A673 (cell line): Measurements from ENCODE around the gene RPL37A.

ENCODE experiments used
- CTCF ChIP-seq: fragments of 300-800, 200-600 bp; sonication (generic); conservative IDR thresholded peaks from 2 replicates; pipeline ENCODE4 v1.5.1; 2017; ENCODE audit warnings: low read depth, mild to moderate bottlenecking, antibody characterized with exemption, low read length, moderate library complexity, mixed read lengths
- EZH2 ChIP-seq: fragments of 200-600 bp; sonication (generic); IDR thresholded peaks from 2 replicates; pipeline ENCODE4 v1.6.1; 2017; ENCODE audit warnings: borderline replicate concordance, low read depth, mild to moderate bottlenecking, mixed read lengths, antibody characterized with exemption, low read length; ENCODE audit not compliant: poor library complexity, severe bottlenecking

- TF ChIP-seq CTCF (no peak), EZH2 (no peak)
Observed at GRCh38 chr2:216473187-216473586, 25.5 kb upstream of the RPL37A start.
